ENCODE measurements around the gene POU6F2.

DNA sequence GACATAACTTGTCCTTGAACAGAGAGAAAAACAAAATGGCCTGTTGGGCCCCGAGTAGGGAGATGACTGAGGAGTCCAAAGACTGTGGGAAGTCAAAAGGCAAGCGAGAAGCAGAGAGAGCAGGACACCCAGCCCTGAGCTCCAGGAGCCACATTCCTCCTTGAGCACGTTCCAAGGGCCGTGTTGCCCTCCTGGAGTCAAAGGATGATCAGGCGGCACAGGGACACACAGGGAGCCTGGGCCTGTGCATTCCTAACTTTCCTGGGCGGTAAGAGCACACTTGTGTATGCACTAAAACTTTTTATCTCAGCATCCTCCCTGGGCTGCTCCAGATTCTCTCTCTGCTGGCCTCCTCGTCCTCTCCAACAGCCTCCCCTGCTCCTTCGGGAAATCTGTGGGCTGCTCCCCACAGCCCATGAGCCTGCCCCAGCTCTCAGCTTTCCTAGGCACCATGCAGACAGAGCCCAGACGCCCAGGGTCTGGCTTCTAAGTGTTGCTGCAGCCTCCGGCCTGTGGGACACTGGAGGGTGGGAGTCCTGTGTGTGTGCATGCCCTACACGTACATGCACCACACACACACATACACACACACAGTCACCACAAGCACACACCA is 281.8 kb downstream of the POU6F2 start:
- TF ChIP-seq POLR2AphosphoS5 (IDR thresholded peaks at IDR 0.05) (no peak), POLR2A (IDR thresholded peaks at IDR 0.05) (no peak), EP300 (IDR thresholded peaks at IDR 0.05) (no peak)
- TF ChIP-seq, protein P1, sequence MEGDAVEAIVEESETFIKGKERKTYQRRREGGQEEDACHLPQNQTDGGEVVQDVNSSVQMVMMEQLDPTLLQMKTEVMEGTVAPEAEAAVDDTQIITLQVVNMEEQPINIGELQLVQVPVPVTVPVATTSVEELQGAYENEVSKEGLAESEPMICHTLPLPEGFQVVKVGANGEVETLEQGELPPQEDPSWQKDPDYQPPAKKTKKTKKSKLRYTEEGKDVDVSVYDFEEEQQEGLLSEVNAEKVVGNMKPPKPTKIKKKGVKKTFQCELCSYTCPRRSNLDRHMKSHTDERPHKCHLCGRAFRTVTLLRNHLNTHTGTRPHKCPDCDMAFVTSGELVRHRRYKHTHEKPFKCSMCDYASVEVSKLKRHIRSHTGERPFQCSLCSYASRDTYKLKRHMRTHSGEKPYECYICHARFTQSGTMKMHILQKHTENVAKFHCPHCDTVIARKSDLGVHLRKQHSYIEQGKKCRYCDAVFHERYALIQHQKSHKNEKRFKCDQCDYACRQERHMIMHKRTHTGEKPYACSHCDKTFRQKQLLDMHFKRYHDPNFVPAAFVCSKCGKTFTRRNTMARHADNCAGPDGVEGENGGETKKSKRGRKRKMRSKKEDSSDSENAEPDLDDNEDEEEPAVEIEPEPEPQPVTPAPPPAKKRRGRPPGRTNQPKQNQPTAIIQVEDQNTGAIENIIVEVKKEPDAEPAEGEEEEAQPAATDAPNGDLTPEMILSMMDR (IDR thresholded peaks at IDR 0.05) = no peak

All from upper lobe of left lung (tissue), 4 donors.